ENCODE data around the gene AP3M1. TPM values are rescaled to one million over a fixed set of nuclear protein-coding genes. Genes with fewer than 3 reads are reported as not detected.

Gene AP3M1
- total RNA-seq, 4 donors from 2014 or later, result 13.8 to 37.8 (median 28.4) TPM

- H3K4me3 ChIP-seq, result no peak overlapping the region
- DNase-seq, result no peak
- intact Hi-C loops (cut with DNase I; ENCODE audit: low total_unique reads), result no loop called here
- no peak overlapping the region for H3K27ac ChIP-seq
- no peaks in the 10 kb centered on the region for H3K9me3 ChIP-seq
- TF ChIP-seq CTCF (IDR thresholded peaks at IDR 0.05), result no peak
- TF ChIP-seq POLR2A (IDR thresholded peaks at IDR 0.05), result no peak
- no peaks in the 10 kb centered on the region for H3K36me3 ChIP-seq
- no peaks in the 10 kb centered on the region for H3K4me1 ChIP-seq
- H3K27me3 ChIP-seq, result no peaks in the 10 kb centered on the region
Observed at GRCh38 chr10:74114041-74114448, 36.6 kb downstream of the AP3M1 start.

GRCh38 chr10:74113546-74113945, 37.1 kb downstream of the AP3M1 start:
- DNase-seq, result no peak
- intact Hi-C loops (cut with DNase I; ENCODE audit: low total_unique reads), result no loop called here
- Histone ChIP-seq H3K36me3 (no peaks in the 10 kb centered on the region), H3K4me3 (no peak overlapping the region), H3K27ac (no peak overlapping the region), H3K9me3 (no peaks in the 10 kb centered on the region), H3K4me1 (no peaks in the 10 kb centered on the region), H3K27me3 (no peaks in the 10 kb centered on the region)
- TF ChIP-seq CTCF (IDR thresholded peaks at IDR 0.05) (no peak), POLR2A (IDR thresholded peaks at IDR 0.05) (no peak)

GRCh38 chr10:74111799-74112198, 38.8 kb downstream of the AP3M1 start:
- Histone ChIP-seq H3K4me3 (no peak overlapping the region), H3K36me3 (no peaks in the 10 kb centered on the region), H3K27me3 (no peaks in the 10 kb centered on the region), H3K9me3 (no peaks in the 10 kb centered on the region), H3K27ac (no peak overlapping the region), H3K4me1 (no peaks in the 10 kb centered on the region)
- TF ChIP-seq POLR2A (IDR thresholded peaks at IDR 0.05), result no peak
- TF ChIP-seq CTCF (IDR thresholded peaks at IDR 0.05), result no peak
- no peak for DNase-seq
- intact Hi-C loops (cut with DNase I; ENCODE audit: low total_unique reads), result no loop called here

- H3K36me3 ChIP-seq, result no peaks in the 10 kb centered on the region
- no peak for TF ChIP-seq POLR2A (IDR thresholded peaks at IDR 0.05)
- TF ChIP-seq CTCF (IDR thresholded peaks at IDR 0.05), result no peak
- no peak overlapping the region for H3K4me3 ChIP-seq
- no peaks in the 10 kb centered on the region for H3K4me1 ChIP-seq
- no peaks in the 10 kb centered on the region for H3K27me3 ChIP-seq
- H3K9me3 ChIP-seq, result no peaks in the 10 kb centered on the region
- H3K27ac ChIP-seq, result no peak overlapping the region
- DNase-seq, result no peak
- intact Hi-C loops (cut with DNase I; ENCODE audit: low total_unique reads), result no loop called here
Observed at GRCh38 chr10:74110120-74110519, 40.5 kb downstream of the AP3M1 start.

- no peak overlapping the region for H3K4me3 ChIP-seq
- H3K27me3 ChIP-seq, result no peaks in the 10 kb centered on the region
- TF ChIP-seq POLR2A (IDR thresholded peaks at IDR 0.05) (no peak), CTCF (IDR thresholded peaks at IDR 0.05) (no peak)
- no peak for DNase-seq
- H3K9me3 ChIP-seq, result no peaks in the 10 kb centered on the region
- H3K27ac ChIP-seq, result no peak overlapping the region
- intact Hi-C loops (cut with DNase I; ENCODE audit: low total_unique reads), result no loop called here
- H3K36me3 ChIP-seq, result no peaks in the 10 kb centered on the region
- no peaks in the 10 kb centered on the region for H3K4me1 ChIP-seq
Observed at GRCh38 chr10:74109452-74109851, 41.2 kb downstream of the AP3M1 start.
